OCI-LY1 (cell line): ENCODE data around the gene IPCEF1.
"Not testable (repeated sequence)": the region's sequence is repeated elsewhere in the genome, so short reads cannot be mapped to it uniquely, and the experiment has no call there.

Source experiments
- H2AFZ ChIP-seq: fragments of 200-600 bp; sonication (generic), shearing (Covaris generic); 2 replicates; pipeline ENCODE4 v1.6.0; 2014; ENCODE audit warnings: antibody characterized with exemption, mild to moderate bottlenecking, low read length
- H3F3A ChIP-seq: fragments of 200-600 bp; sonication (generic), shearing (Covaris generic); 2 replicates; pipeline ENCODE4 v1.6.0; 2014; ENCODE audit warnings: mild to moderate bottlenecking, antibody characterized with exemption, low read length, moderate library complexity; ENCODE audit not compliant: insufficient read depth
- H3K27ac ChIP-seq: fragments of 200-600 bp; sonication (generic); 2 replicates; pipeline ENCODE4 v1.5.1; 2014; ENCODE audit warnings: low read length, mixed run types, mild to moderate bottlenecking, low read depth; ENCODE audit not compliant: poor library complexity, severe bottlenecking
- H3K27me3 ChIP-seq: fragments of 200-600 bp; sonication (generic); 2 replicates; pipeline ENCODE4 v1.6.0; 2014; ENCODE audit warnings: antibody characterized with exemption, mild to moderate bottlenecking, low read length, moderate library complexity; ENCODE audit not compliant: insufficient read depth
- H3K36me3 ChIP-seq: fragments of 200-600 bp; sonication (generic); 2 replicates; pipeline ENCODE4 v1.6.1; 2014; ENCODE audit warnings: mild to moderate bottlenecking, antibody characterized with exemption, low read length, moderate library complexity, mixed read lengths; ENCODE audit not compliant: insufficient read depth
- H3K4me1 ChIP-seq: fragments of 200-600 bp; sonication (generic); 2 replicates; pipeline ENCODE4 v1.5.1; 2014; ENCODE audit warnings: mild to moderate bottlenecking, low read length, moderate library complexity; ENCODE audit not compliant: insufficient read depth, severe bottlenecking
- H3K4me2 ChIP-seq: fragments of 200-600 bp; sonication (generic), shearing (Covaris generic); 2 replicates; pipeline ENCODE4 v1.6.1; 2014; ENCODE audit warnings: low read length
- H3K4me3 ChIP-seq: fragments of 200-600 bp; sonication (generic); 2 replicates; pipeline ENCODE4 v1.5.1; 2014; ENCODE audit warnings: low read length, low read depth, mild to moderate bottlenecking, mixed read lengths; ENCODE audit not compliant: poor library complexity, severe bottlenecking
- H3K79me2 ChIP-seq: fragments of 200-600 bp; shearing (Covaris generic); 2 replicates; pipeline ENCODE4 v1.6.1; 2016; ENCODE audit warnings: mixed run types, low read length, mixed read lengths; ENCODE audit not compliant: insufficient read depth
- H3K9ac ChIP-seq: fragments of 200-600 bp; sonication (generic), shearing (Covaris generic); 2 replicates; pipeline ENCODE4 v1.6.1; 2014; ENCODE audit warnings: mild to moderate bottlenecking, low read length, mixed read lengths
- H3K9me2 ChIP-seq: fragments of 200-600 bp; sonication (generic), shearing (Covaris generic); 2 replicates; pipeline ENCODE4 v1.6.1; 2014; ENCODE audit warnings: low read depth, mild to moderate bottlenecking, low read length, mixed read lengths
- H3K9me3 ChIP-seq: fragments of 200-600 bp; shearing (Covaris generic); 2 replicates; pipeline ENCODE4 v1.6.1; 2014; ENCODE audit warnings: low read length, mixed read lengths
- H4K20me1 ChIP-seq: fragments of 200-600 bp; sonication (generic), shearing (Covaris generic); 2 replicates; pipeline ENCODE4 v1.6.0; 2016; ENCODE audit warnings: mild to moderate bottlenecking, low read length; ENCODE audit not compliant: insufficient read depth
- CTCF ChIP-seq: fragments of 200-600 bp; sonication (generic), shearing (Covaris generic); IDR thresholded peaks from 2 replicates; pipeline ENCODE4 v1.5.1; 2017; ENCODE audit warnings: mild to moderate bottlenecking, antibody characterized with exemption, low read length, moderate library complexity, mixed read lengths
- EZH2 ChIP-seq: fragments of 200-600 bp; sonication (generic), shearing (Covaris generic); IDR thresholded peaks from 2 replicates; pipeline ENCODE4 v1.8.0; 2017; ENCODE audit warnings: borderline replicate concordance, mixed run types, mild to moderate bottlenecking, antibody characterized with exemption, low read length, moderate library complexity, mixed read lengths

The IPCEF1 gene

DNA sequence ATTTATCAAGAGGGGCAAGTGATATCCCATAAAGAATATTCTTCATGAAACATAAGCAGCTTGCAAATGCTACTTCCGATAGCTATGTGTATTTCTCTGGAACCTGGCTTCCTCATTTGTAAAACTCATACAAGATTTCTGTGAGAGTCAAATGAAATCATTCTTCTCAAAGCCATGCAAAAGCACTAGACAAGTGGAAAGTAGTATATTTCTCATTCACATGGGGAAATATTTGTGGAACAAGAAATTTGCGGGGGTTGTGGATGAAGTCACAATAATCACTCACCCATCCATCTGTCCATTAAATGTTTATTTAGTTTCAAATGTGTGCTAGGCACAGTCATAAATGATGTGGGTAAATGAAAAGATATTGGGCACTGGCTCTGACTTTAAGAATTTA, 150.5 kb downstream of the IPCEF1 start:
- H3K27me3 ChIP-seq, result no peaks in the 10 kb centered on the region
- no peak for TF ChIP-seq CTCF
- no peak for TF ChIP-seq EZH2
- no peak overlapping the region for H3K9ac ChIP-seq
- H3K27ac ChIP-seq, result no peak overlapping the region
- H2AFZ ChIP-seq, result no peak overlapping the region
- H3K4me1 ChIP-seq, result no peaks in the 10 kb centered on the region
- no peaks in the 10 kb centered on the region for H3K9me3 ChIP-seq
- H3K9me2 ChIP-seq, result no peaks in the 10 kb centered on the region
- H3K36me3 ChIP-seq, result no peaks in the 10 kb centered on the region
- no peaks in the 10 kb centered on the region for H4K20me1 ChIP-seq
- no peaks in the 10 kb centered on the region for H3F3A ChIP-seq
- no peak overlapping the region for H3K4me3 ChIP-seq
- H3K4me2 ChIP-seq, result no peak overlapping the region
- no peaks in the 10 kb centered on the region for H3K79me2 ChIP-seq

DNA sequence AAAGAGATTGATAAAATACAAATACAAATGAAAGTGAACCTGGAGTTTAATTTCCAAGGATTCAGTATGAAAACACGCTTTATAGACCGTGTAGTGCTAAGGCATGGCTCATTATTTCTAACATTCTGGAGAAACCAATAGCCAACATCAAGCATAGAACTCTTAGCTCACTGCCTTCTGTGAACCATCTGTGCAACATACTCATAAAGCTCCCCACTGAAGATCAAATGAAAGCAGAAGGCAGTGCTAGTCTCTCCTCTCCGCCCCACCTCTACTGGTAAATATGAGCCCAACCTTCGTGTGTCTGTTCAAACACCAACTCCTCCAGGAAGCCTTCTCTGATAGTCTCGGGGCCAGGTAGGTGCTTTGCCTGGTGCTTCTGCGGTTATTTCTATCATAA, 153.6 kb downstream of the IPCEF1 start:
- Histone ChIP-seq H3K27ac (no peak overlapping the region), H3K9ac (no peak overlapping the region), H2AFZ (no peak overlapping the region), H3K36me3 (no peaks in the 10 kb centered on the region), H3K4me3 (no peak overlapping the region), H3K4me2 (no peak overlapping the region), H3K27me3 (no peaks in the 10 kb centered on the region), H4K20me1 (no peaks in the 10 kb centered on the region), H3K9me3 (no peaks in the 10 kb centered on the region), H3K79me2 (no peaks in the 10 kb centered on the region), H3K9me2 (no peaks in the 10 kb centered on the region), H3F3A (no peaks in the 10 kb centered on the region), H3K4me1 (no peaks in the 10 kb centered on the region)
- TF ChIP-seq EZH2 (no peak), CTCF (no peak)

GRCh38 chr6:154202339-154202738, 154.3 kb downstream of the IPCEF1 start:
- Histone ChIP-seq H3K36me3 (no peaks in the 10 kb centered on the region), H2AFZ (no peak overlapping the region), H3K9me2 (no peaks in the 10 kb centered on the region), H3K27ac (no peak overlapping the region), H3K9me3 (no peaks in the 10 kb centered on the region), H4K20me1 (no peaks in the 10 kb centered on the region), H3K79me2 (no peaks in the 10 kb centered on the region), H3K4me3 (no peak overlapping the region), H3K9ac (no peak overlapping the region), H3K4me1 (no peaks in the 10 kb centered on the region), H3F3A (no peaks in the 10 kb centered on the region), H3K27me3 (no peaks in the 10 kb centered on the region), H3K4me2 (no peak overlapping the region)
- no peak for TF ChIP-seq CTCF
- TF ChIP-seq EZH2, result no peak

- H2AFZ ChIP-seq, H3K27me3 ChIP-seq, H3K4me1 ChIP-seq, H3K9me3 ChIP-seq, H3K4me2 ChIP-seq, H3K9me2 ChIP-seq, H3K79me2 ChIP-seq, H4K20me1 ChIP-seq, H3K36me3 ChIP-seq, H3K4me3 ChIP-seq, H3K27ac ChIP-seq, H3F3A ChIP-seq, H3K9ac ChIP-seq: not testable (repeated sequence)
Observed at GRCh38 chr6:154201688-154202087, 154.9 kb downstream of the IPCEF1 start.
